ENCODE results near the gene DHRS1. TPM values are rescaled to one million over a fixed set of nuclear protein-coding genes. Genes with fewer than 3 reads are reported as not detected.

The DHRS1 gene
- total RNA-seq = 10.4 TPM

GRCh38 chr14:24299255-24300191 is at the start of gene DHRS1, which contains the start of gene NOP9:
DHRS1 (minus strand) TSS chr14:24299780; CDS start chr14:24299106, 674 bp downstream.
NOP9 (plus strand) TSS chr14:24299850; CDS start chr14:24299955, 105 bp downstream.

GRCh38 chr14:24339284-24340151 is 39.9 kb upstream of the DHRS1 start, which contains the start of gene RIPK3:
RIPK3 (minus strand) TSS chr14:24339991; CDS start chr14:24339826, 165 bp downstream.

GRCh38 chr14:24334431-24335291 is 35.1 kb upstream of the DHRS1 start, which contains the start of gene ADCY4:
ADCY4 (minus strand) TSS chr14:24335071; CDS start chr14:24334652, 419 bp downstream.

DNA sequence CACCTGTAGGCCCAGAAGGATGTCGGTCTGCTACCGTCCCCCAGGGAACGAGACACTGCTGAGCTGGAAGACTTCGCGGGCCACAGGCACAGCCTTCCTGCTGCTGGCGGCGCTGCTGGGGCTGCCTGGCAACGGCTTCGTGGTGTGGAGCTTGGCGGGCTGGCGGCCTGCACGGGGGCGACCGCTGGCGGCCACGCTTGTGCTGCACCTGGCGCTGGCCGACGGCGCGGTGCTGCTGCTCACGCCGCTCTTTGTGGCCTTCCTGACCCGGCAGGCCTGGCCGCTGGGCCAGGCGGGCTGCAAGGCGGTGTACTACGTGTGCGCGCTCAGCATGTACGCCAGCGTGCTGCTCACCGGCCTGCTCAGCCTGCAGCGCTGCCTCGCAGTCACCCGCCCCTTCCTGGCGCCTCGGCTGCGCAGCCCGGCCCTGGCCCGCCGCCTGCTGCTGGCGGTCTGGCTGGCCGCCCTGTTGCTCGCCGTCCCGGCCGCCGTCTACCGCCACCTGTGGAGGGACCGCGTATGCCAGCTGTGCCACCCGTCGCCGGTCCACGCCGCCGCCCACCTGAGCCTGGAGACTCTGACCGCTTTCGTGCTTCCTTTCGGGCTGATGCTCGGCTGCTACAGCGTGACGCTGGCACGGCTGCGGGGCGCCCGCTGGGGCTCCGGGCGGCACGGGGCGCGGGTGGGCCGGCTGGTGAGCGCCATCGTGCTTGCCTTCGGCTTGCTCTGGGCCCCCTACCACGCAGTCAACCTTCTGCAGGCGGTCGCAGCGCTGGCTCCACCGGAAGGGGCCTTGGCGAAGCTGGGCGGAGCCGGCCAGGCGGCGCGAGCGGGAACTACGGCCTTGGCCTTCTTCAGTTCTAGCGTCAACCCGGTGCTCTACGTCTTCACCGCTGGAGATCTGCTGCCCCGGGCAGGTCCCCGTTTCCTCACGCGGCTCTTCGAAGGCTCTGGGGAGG is 11.3 kb upstream of the DHRS1 start, which contains the start of gene LTB4R:
LTB4R (plus strand) TSS at position 857 of the 959 bp plus-strand sequence. CDS start 4,150 bp downstream, outside the sequence.

GRCh38 chr14:24309538-24310264 is 10.1 kb upstream of the DHRS1 start, which contains the start of gene LTB4R2:
LTB4R2 (plus strand) TSS chr14:24310140; CDS start chr14:24310665, 525 bp downstream.

DNA sequence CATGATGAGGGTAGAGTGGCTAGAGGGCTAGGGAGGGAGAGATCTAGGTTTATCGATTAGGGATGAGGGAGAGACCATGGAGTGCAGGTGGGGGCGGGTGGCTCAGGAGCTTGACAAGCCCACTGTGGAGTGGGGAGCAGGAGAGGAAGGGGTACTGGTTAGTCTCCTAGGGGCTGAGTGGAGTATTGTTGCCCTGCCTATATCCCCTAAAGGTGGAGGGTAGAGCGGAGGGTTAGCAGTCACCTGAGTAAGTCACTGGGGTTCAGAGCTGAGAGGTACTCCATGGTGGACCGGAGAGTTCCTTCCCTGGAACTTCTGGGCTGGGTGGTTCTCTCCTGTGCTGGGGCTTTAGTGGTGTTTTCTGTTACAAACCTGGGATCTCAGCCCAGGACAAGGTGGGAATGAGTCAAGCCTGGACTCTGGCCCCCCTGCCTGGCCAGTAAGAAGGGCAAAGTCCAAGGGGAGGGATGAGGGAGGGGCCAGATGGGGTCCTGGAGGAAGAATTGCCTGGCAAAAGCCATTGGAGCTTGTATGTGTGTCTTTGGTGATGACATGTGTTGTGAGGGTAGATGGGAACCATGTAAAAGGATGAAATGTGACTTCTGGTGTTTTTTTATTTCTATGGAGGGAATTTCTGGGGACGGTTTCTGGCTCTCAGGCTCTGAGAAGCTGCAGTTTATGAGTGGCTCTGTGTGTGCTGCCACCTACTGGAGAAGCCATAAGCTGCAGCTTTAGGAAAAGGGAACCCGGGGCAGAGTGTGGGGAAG is 8.2 kb upstream of the DHRS1 start, which contains the start of gene CIDEB:
CIDEB (minus strand) TSS at position 403 of the 767 bp plus-strand sequence; CDS start at position 284, 119 bp downstream.

DNA sequence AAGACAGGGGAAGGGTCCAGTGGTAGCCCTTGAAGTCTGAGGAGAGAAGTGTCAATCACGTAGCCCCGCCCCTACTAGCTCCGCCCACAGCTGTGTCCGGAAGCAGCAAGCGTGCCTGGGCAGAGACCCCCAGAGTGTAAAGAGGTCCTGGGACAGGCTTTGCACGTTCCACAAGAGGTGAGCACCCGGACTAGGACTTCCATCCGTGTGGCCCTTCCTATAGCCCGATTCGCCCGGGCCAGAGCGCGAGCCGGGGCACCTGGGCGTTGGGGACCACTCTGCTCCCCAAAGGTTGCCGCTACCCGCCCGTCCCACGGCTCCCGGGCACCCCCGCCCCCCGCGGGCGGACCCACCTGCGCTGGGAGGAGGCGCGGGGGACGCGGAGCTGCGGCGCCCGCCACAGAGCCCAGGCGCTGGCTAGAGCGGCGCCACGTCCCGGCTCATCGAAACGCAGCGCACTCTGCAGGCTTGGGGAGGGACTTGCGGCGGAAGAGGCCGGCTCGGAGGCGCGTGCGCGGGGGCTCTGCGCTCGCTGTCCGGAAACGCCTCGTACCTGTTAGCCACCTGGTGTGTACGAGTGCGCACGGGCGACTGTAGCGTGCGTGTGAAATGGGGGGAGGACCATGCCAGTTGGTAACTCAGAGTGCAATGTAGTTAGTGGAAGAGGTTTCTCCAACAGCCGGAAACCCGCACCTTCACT is 28.3 kb downstream of the DHRS1 start, which contains the start of gene RABGGTA:
RABGGTA (minus strand) TSS at position 464 of the 700 bp plus-strand sequence. CDS start 482 bp downstream, outside the sequence.

GRCh38 chr14:24262821-24263733 is 36.5 kb downstream of the DHRS1 start, which contains the start of gene TGM1:
TGM1 (minus strand) TSS chr14:24263177; CDS start chr14:24262352, 825 bp downstream.

Other genes with a start within 250 kb of the DHRS1 start
- gene CARMIL3, start 247.8 kb downstream of the DHRS1 start, total RNA-seq = 28.8 TPM
- 16.8 TPM for gene CPNE6, start 228.2 kb downstream of the DHRS1 start, total RNA-seq
- 3.0 TPM for gene PCK2, start 205.5 kb downstream of the DHRS1 start, total RNA-seq
- 67.6 TPM for gene DCAF11, start 185.0 kb downstream of the DHRS1 start, total RNA-seq
- 2.5 TPM for gene NRL, start 184.8 kb downstream of the DHRS1 start, total RNA-seq
- gene FITM1, start 169.1 kb downstream of the DHRS1 start, total RNA-seq = not detected
- 30.4 TPM for gene PSME1, start 163.6 kb downstream of the DHRS1 start, total RNA-seq
- gene EMC9, start 158.2 kb downstream of the DHRS1 start, total RNA-seq = 15.5 TPM
- 38.8 TPM for gene PSME2, start 153.2 kb downstream of the DHRS1 start, total RNA-seq
- 24.5 TPM for gene RNF31, start 152.3 kb downstream of the DHRS1 start, total RNA-seq
- gene IRF9, start 138.5 kb downstream of the DHRS1 start, total RNA-seq = 38.5 TPM
- 26.3 TPM for gene REC8, start 127.7 kb downstream of the DHRS1 start, total RNA-seq
- 19.4 TPM for gene IPO4, start 111.0 kb downstream of the DHRS1 start, total RNA-seq
- 21.5 TPM for gene TM9SF1, start 104.3 kb downstream of the DHRS1 start, total RNA-seq
- gene TSSK4, start 94.1 kb downstream of the DHRS1 start, total RNA-seq = not detected
- gene CHMP4A, start 86.3 kb downstream of the DHRS1 start, total RNA-seq = 33.2 TPM
- 16.1 TPM for gene MDP1, start 83.7 kb downstream of the DHRS1 start, total RNA-seq
- 94.6 TPM for gene NEDD8, start 67.4 kb downstream of the DHRS1 start, total RNA-seq
- 48.9 TPM for gene GMPR2, start 66.9 kb downstream of the DHRS1 start, total RNA-seq
- gene TINF2, start 57.2 kb downstream of the DHRS1 start, total RNA-seq = 37.6 TPM
- 3.0 TPM for gene TGM1, start 36.6 kb downstream of the DHRS1 start, total RNA-seq
- gene RABGGTA, start 28.2 kb downstream of the DHRS1 start, total RNA-seq = 31.4 TPM
- gene NOP9, start 70 bp upstream of the DHRS1 start, total RNA-seq = 20.3 TPM
- 2.8 TPM for gene CIDEB, start 8.2 kb upstream of the DHRS1 start, total RNA-seq
- 1.8 TPM for gene LTB4R2, start 10.4 kb upstream of the DHRS1 start, total RNA-seq
- 1.2 TPM for gene LTB4R, start 11.7 kb upstream of the DHRS1 start, total RNA-seq
- gene ADCY4, start 35.3 kb upstream of the DHRS1 start, total RNA-seq = 3.2 TPM
- 0.69 TPM for gene RIPK3, start 40.2 kb upstream of the DHRS1 start, total RNA-seq
- gene NFATC4, start 68.4 kb upstream of the DHRS1 start, total RNA-seq = 5.5 TPM
- gene NYNRIN, start 99.2 kb upstream of the DHRS1 start, total RNA-seq = 13.8 TPM
- gene CBLN3, start 129.9 kb upstream of the DHRS1 start, total RNA-seq = 0.46 TPM
- 15.7 TPM for gene KHNYN, start 130.2 kb upstream of the DHRS1 start, total RNA-seq
- 22.4 TPM for gene SDR39U1, start 143.0 kb upstream of the DHRS1 start, total RNA-seq
- not detected for gene CMA1, start 208.5 kb upstream of the DHRS1 start, total RNA-seq